HepG2 (cell line): Measurements from ENCODE around the gene LPIN3. TPM values are rescaled to one million over a fixed set of nuclear protein-coding genes. Genes with fewer than 3 reads are reported as not detected.
A peak's percentile ranks its signal among the peaks of the same experiment; 100 is the strongest.
"Not testable (repeated sequence)": the region's sequence is repeated elsewhere in the genome, so short reads cannot be mapped to it uniquely, and the experiment has no call there.

Experiments
- ATAC-seq: fragments of 200-7000 bp; cut with Tn5 transposase; 3 replicates; pipeline ENCODE4 v1.9.1; 2020; ENCODE audit warnings: mild to moderate bottlenecking, moderate library complexity
- BruUV-seq: library from RNA; stranded (reverse); fragments of 400-500 nt; replicated peaks from 2 replicates; lab custom pipeline; 2021; lab: Mats Ljungman, UMichigan
- CTCF ChIA-PET: fragments of 300-600 bp; formaldehyde crosslinking; extraction: SDS; loops from one replicate; lab custom pipeline; 2021; ENCODE audit warnings: low total read pairs, inconsistent platforms, low intra/inter-chr PET ratio; lab: Yijun Ruan, JAX
- POLR2A ChIA-PET: fragments of 350-600 bp; sonication (Branson Sonifier 250); formaldehyde crosslinking; loops from one replicate; lab custom pipeline; 2020; ENCODE audit warnings: antibody characterized with exemption, inconsistent platforms; lab: Yijun Ruan, JAX
- DNase-seq: peaks from one replicate; pipeline ENCODE4 v3.0.0-alpha.2; 2015; ENCODE audit warnings: low spot score
- FAIRE-seq: peaks from 3 replicates; lab custom pipeline; 2011; peaks lifted over from hg19 to GRCh38; lab: Jason Lieb, UNC
- H2AFZ ChIP-seq: one replicate; pipeline ENCODE4 v1.6.1; 2011; ENCODE audit warnings: low read length, inconsistent platforms
- H3K27ac ChIP-seq: fragments of 300-600 bp; 3 replicates; pipeline ENCODE4 v1.8.0; 2011; ENCODE audit warnings: mixed run types, mild to moderate bottlenecking, mixed read lengths, low read length, inconsistent platforms; ENCODE audit not compliant: insufficient read depth; ENCODE audit errors: extremely low read length
- H3K27me3 ChIP-seq, 2 experiments: fragments of 200-600 bp in 1 of 2; 2 replicates in 1 of 2; 3 replicates in 1 of 2; pipeline versions ENCODE4 v1.6.0 to v1.8.0; 2011; ENCODE audit warnings: low read length in 2 of 2, mild to moderate bottlenecking in 2 of 2, moderate library complexity in 2 of 2, inconsistent platforms in 1 of 2; ENCODE audit not compliant: insufficient read depth in 2 of 2, control insufficient read depth in 1 of 2
- H3K36me3 ChIP-seq, 2 experiments: fragments of 200-600 bp in 1 of 2; replicated peaks in 1 of 2; 2 replicates in 1 of 2; 3 replicates in 1 of 2; pipeline versions ENCODE4 v1.5.1 to v1.8.0; 2011; ENCODE audit warnings: low read length in 2 of 2, inconsistent platforms in 1 of 2; ENCODE audit not compliant: insufficient read depth in 2 of 2, control insufficient read depth in 1 of 2
- H3K4me1 ChIP-seq: 2 replicates; pipeline ENCODE4 v1.5.1; 2012; ENCODE audit warnings: low read length, inconsistent platforms; ENCODE audit not compliant: insufficient read depth
- H3K4me2 ChIP-seq: 2 replicates; pipeline ENCODE4 v1.6.0; 2011; ENCODE audit warnings: low read depth, low read length, inconsistent platforms
- H3K4me3 ChIP-seq, 3 experiments: fragments of 200-600 bp in 1 of 3; sonication (generic), shearing (Covaris generic) in 1 of 3; replicated peaks in 1 of 3; 2 replicates each; pipeline ENCODE4 v1.5.1; 2011 to 2016; ENCODE audit warnings: low read length in 3 of 3, inconsistent platforms in 2 of 3, low read depth in 2 of 3, mild to moderate bottlenecking in 2 of 3, control low read depth in 1 of 3, mixed read lengths in 1 of 3; ENCODE audit not compliant: insufficient read depth in 1 of 3
- H3K79me2 ChIP-seq: one replicate; pipeline ENCODE4 v1.6.1; 2011; ENCODE audit warnings: low read length, inconsistent platforms; ENCODE audit not compliant: insufficient read depth
- H3K9ac ChIP-seq: 2 replicates; pipeline ENCODE4 v1.6.0; 2011; ENCODE audit warnings: mild to moderate bottlenecking, low read depth, low read length, inconsistent platforms; ENCODE audit not compliant: insufficient read depth
- H3K9me3 ChIP-seq: 2 replicates; pipeline ENCODE4 v1.5.1; 2012; ENCODE audit warnings: mild to moderate bottlenecking, low read length
- H4K20me1 ChIP-seq: 2 replicates; pipeline ENCODE4 v1.6.0; 2011; ENCODE audit warnings: inconsistent platforms, mild to moderate bottlenecking, low read length, moderate library complexity; ENCODE audit not compliant: insufficient read depth
- CCDC6 ChIP-seq: sonication (generic); formaldehyde crosslinking; IDR thresholded peaks from 2 replicates; pipeline ENCODE4 v1.8.1; 2022; ENCODE audit warnings: mild to moderate bottlenecking, missing genetic modification reagents, moderate library complexity
- EP300 ChIP-seq, 3 experiments: sonication (generic) in 1 of 3; formaldehyde crosslinking in 1 of 3; IDR thresholded peaks; 2 replicates each; pipeline versions ENCODE4 v1.5.1 to v1.6.1; 2011 to 2020; ENCODE audit warnings: low read depth in 2 of 3, low read length in 2 of 3, borderline replicate concordance in 1 of 3, improper control_type of control experiment in 1 of 3, mild to moderate bottlenecking in 1 of 3, missing genetic modification reagents in 1 of 3, moderate library complexity in 1 of 3
- KLF16 ChIP-seq, 2 experiments: sonication (generic) in 1 of 2; formaldehyde crosslinking in 1 of 2; IDR thresholded peaks; 2 replicates each; pipeline versions ENCODE4 v1.6.1 to v1.8.0; 2016 to 2023; ENCODE audit warnings: missing genetic modification reagents in 2 of 2, missing compliant biosample characterization in 1 of 2
- MAFF ChIP-seq: IDR thresholded peaks from 2 replicates; pipeline ENCODE4 v1.6.1; 2011; ENCODE audit warnings: low read depth, low read length, improper control_type of control experiment
- MAFK ChIP-seq, 2 experiments: IDR thresholded peaks in 1 of 2; conservative IDR thresholded peaks in 1 of 2; 2 replicates each; pipeline ENCODE4 v1.6.1; 2011; ENCODE audit warnings: improper control_type of control experiment in 2 of 2, low read length in 2 of 2
- MBD4 ChIP-seq: IDR thresholded peaks from 2 replicates; pipeline ENCODE4 v1.6.1; 2012; ENCODE audit warnings: low read length, inconsistent platforms, borderline replicate concordance
- NFKB2 ChIP-seq: sonication (generic); formaldehyde crosslinking; IDR thresholded peaks from 2 replicates; pipeline ENCODE4 v1.4.0; 2020; ENCODE audit warnings: missing genetic modification reagents, borderline replicate concordance
- NFYB ChIP-seq: sonication (generic); formaldehyde crosslinking; IDR thresholded peaks from 2 replicates; pipeline ENCODE4 v1.4.0; 2020; ENCODE audit warnings: missing genetic modification reagents
- NFYC ChIP-seq: IDR thresholded peaks from 2 replicates; pipeline ENCODE4 v1.6.1; 2016; ENCODE audit warnings: missing genetic modification reagents, missing compliant biosample characterization
- SIN3A ChIP-seq: IDR thresholded peaks from 2 replicates; pipeline ENCODE4 v1.6.1; 2011; ENCODE audit warnings: low read depth, mild to moderate bottlenecking, control low read depth, low read length, borderline replicate concordance
- SMARCC2 ChIP-seq: fragments of 450-650 bp; IDR thresholded peaks from 2 replicates; pipeline ENCODE4 v1.6.1; 2017; ENCODE audit warnings: antibody characterized with exemption, mild to moderate bottlenecking
- SMARCE1 ChIP-seq: fragments of 450-650 bp; IDR thresholded peaks from 2 replicates; pipeline ENCODE4 v1.6.1; 2017; ENCODE audit warnings: borderline replicate concordance
- SUZ12 ChIP-seq: fragments of 150-350 bp; IDR thresholded peaks from 2 replicates; pipeline ENCODE4 v1.6.1; 2014; ENCODE audit warnings: low read depth, low read length
- ZMYM3 ChIP-seq: sonication (generic); formaldehyde crosslinking; IDR thresholded peaks from 2 replicates; pipeline ENCODE4 v1.5.1; 2020; ENCODE audit warnings: mild to moderate bottlenecking, missing genetic modification reagents
- ZNF432 ChIP-seq: sonication (generic); formaldehyde crosslinking; IDR thresholded peaks from 2 replicates; pipeline ENCODE4 v1.5.0; 2020; ENCODE audit warnings: missing genetic modification reagents, mild to moderate bottlenecking, borderline replicate concordance
- ZNF460 ChIP-seq: sonication (generic); formaldehyde crosslinking; IDR thresholded peaks from 2 replicates; pipeline ENCODE4 v1.5.1; 2020; ENCODE audit warnings: missing genetic modification reagents, mild to moderate bottlenecking, borderline replicate concordance
- ZNF816 ChIP-seq: sonication (generic); formaldehyde crosslinking; IDR thresholded peaks from 2 replicates; pipeline ENCODE4 v1.8.0; 2022; ENCODE audit warnings: missing genetic modification reagents, mild to moderate bottlenecking, borderline replicate concordance
- ZNF83 ChIP-seq: sonication (generic); formaldehyde crosslinking; IDR thresholded peaks from 2 replicates; pipeline ENCODE4 v1.4.0; 2020; ENCODE audit warnings: missing genetic modification reagents, mild to moderate bottlenecking, borderline replicate concordance
- WGBS: methylation state at CpG from one replicate; pipeline ENCODE4 v1.1.6; 2017; ENCODE audit warnings: low lambda C conversion rate; 5-methylcytosine and 5-hydroxymethylcytosine counted together
- in situ Hi-C: cut with HindIII; loops from 2 replicates; pipeline ENCODE4 v1.10.0; 2017; ENCODE audit warnings: low pct_unique_long_range_greater_than_20kb; ENCODE audit not compliant: extremely low pct_ligation_motif_present
- intact Hi-C: fragments of 100-400 bp; cut with micrococcal nuclease; formaldehyde crosslinking; loops from one replicate; pipeline ENCODE4 v1.10.0; 2022; ENCODE audit not compliant: unreplicated experiment
- polyA plus RNA-seq, 8 experiments: library from polyadenylated mRNA; depleted of rRNA in 3 of 8; stranded (reverse) in 7 of 8; unstranded in 1 of 8; fragments of >200 nt; fragmentation: Illumina TruSeq in 4 of 8; extraction: Trizol in 4 of 8; gene quantifications; 2 replicates each; pipeline versions ENCODE4 v1.2.1 to v1.2.3, GENCODE V29; 2011 to 2016; ENCODE audit warnings: low read depth in 4 of 8, missing spikeins in 1 of 8, mixed read lengths in 1 of 8; ENCODE audit not compliant: insufficient read depth in 1 of 8
- total RNA-seq, 5 experiments: library from RNA; depleted of rRNA; stranded (reverse); fragments of >200 nt; fragmentation: Illumina TruSeq; extraction: Trizol; gene quantifications; 2 replicates each; pipeline ENCODE4 v1.2.3, GENCODE V29; 2016; ENCODE audit warnings: low read depth in 1 of 5

The LPIN3 gene
- total and polyA plus RNA-seq, 2 of the 13 experiments (the other 11 are each of a cell fraction or from before 2014, with no cell fraction given) = 14.2 to 28.6 TPM

GRCh38 chr20:41312009-41312408 lies 28.6 kb upstream of the LPIN3 start:
- H3K27me3 ChIP-seq, H2AFZ ChIP-seq, H3K27ac ChIP-seq, H3K4me3 ChIP-seq, ATAC-seq, H3K4me2 ChIP-seq, in situ Hi-C loops, H3K9me3 ChIP-seq, H3K36me3 ChIP-seq, intact Hi-C loops, H4K20me1 ChIP-seq, DNase-seq, FAIRE-seq, CTCF ChIA-PET, POLR2A ChIA-PET, BruUV-seq, H3K9ac ChIP-seq: not testable (repeated sequence)
- 88% methylated on average over 6 of the region's 6 CpGs for WGBS
- H3K4me1 ChIP-seq = peaks cover 32% of the 10 kb centered on the region
- peaks cover 17% of the 10 kb centered on the region for H3K79me2 ChIP-seq
- TF ChIP-seq MAFK (conservative IDR thresholded peaks at IDR 0.05 in 1 of 2, IDR thresholded peaks at IDR 0.05 in 1 of 2; ENCODE audit: low read length in 2 of 2) (peak; percentile 10 to 44; a peak in 2 of 4 replicates), NFYB (CRISPR knock-in tag) (peak; percentile 43; the same call in 1 of the 2 replicates), NFYC (peak; percentile 46), MAFF (peak; percentile 30; the same call in 1 of the 2 replicates)

GRCh38 chr20:41314386-41314785 lies 26.2 kb upstream of the LPIN3 start:
- ChIA-PET CTCF (no interaction called here), POLR2A (no interaction called here)
- Histone ChIP-seq H3K9me3 (no peaks in the 10 kb centered on the region), H3K36me3 (no peaks in the 10 kb centered on the region), H4K20me1 (no peaks in the 10 kb centered on the region), H3K27ac (no peak overlapping the region), H3K9ac (no peak overlapping the region), H3K4me2 (no peak overlapping the region), H2AFZ (no peak overlapping the region), H3K79me2 (peaks cover 16% of the 10 kb centered on the region), H3K4me1 (peaks cover 31% of the 10 kb centered on the region), H3K27me3 (peaks cover 0 to 3% of the 10 kb centered on the region in 2 experiments; a peak in 1 of 5 replicates), H3K4me3 (no peak overlapping the region)
- BruUV-seq = no TSS peak
- ATAC-seq (no peak), DNase-seq (no peak), FAIRE-seq (no peak)
- intact Hi-C loops = no loop called here
- no peak for TF ChIP-seq SMARCE1
- TF ChIP-seq CCDC6 (CRISPR knock-in tag) = no peak
- TF ChIP-seq MBD4 = no peak
- no peak for TF ChIP-seq ZNF432 (CRISPR knock-in tag)
- no peak for TF ChIP-seq KLF16 (CRISPR knock-in tag; IDR thresholded peaks at IDR 0.05)
- TF ChIP-seq SUZ12 = no peak
- TF ChIP-seq ZNF83 (CRISPR knock-in tag) = no peak
- no peak for TF ChIP-seq ZMYM3 (CRISPR knock-in tag)
- TF ChIP-seq SIN3A = no peak
- no peak for TF ChIP-seq ZNF460
- TF ChIP-seq NFKB2 = no peak
- TF ChIP-seq ZNF816 (CRISPR knock-in tag) = no peak
- no peak for TF ChIP-seq SMARCC2
- no peak for TF ChIP-seq EP300 (IDR thresholded peaks at IDR 0.05; ENCODE audit: low read depth in 2 of 2, low read length in 2 of 2)
- TF ChIP-seq EP300 (CRISPR knock-in tag; IDR thresholded peaks at IDR 0.05; ENCODE audit: borderline replicate concordance) = no peak
- in situ Hi-C loops = no loop called here
- 96% methylated on average over 2 of the region's 2 CpGs for WGBS
